H1 (cell line): ENCODE measurements around the gene ARHGEF39. TPM values are rescaled to one million over a fixed set of nuclear protein-coding genes. Genes with fewer than 3 reads are reported as not detected.

Experiments used
- ASH2L ChIP-seq: fragments of 200-600, 300-600 bp; sonication (generic); IDR thresholded peaks from one replicate; pipeline ENCODE4 v1.7.1; 2017; ENCODE audit warnings: low read length
- BCL11A ChIP-seq, 2 experiments: IDR thresholded peaks; one replicate each; pipeline ENCODE4 v1.6.1; 2011; ENCODE audit warnings: low read depth in 2 of 2, low read length in 2 of 2, mild to moderate bottlenecking in 2 of 2
- RAD21 ChIP-seq, 2 experiments: IDR thresholded peaks in 1 of 2; conservative IDR thresholded peaks in 1 of 2; 2 replicates each; pipeline ENCODE4 v1.6.1; 2011; ENCODE audit warnings: low read depth in 2 of 2, low read length in 2 of 2, improper control_type of control experiment in 1 of 2, inconsistent platforms in 1 of 2, mild to moderate bottlenecking in 1 of 2, moderate library complexity in 1 of 2
- polyA plus RNA-seq, 7 experiments: library from polyadenylated mRNA; depleted of rRNA in 3 of 7; stranded (reverse) in 5 of 7; unstranded in 2 of 7; fragments of >200 nt in 5 of 7; fragments of 200-250 nt in 2 of 7; gene quantifications; 1 replicate in 5 of 7; 2 replicates in 1 of 7; 4 replicates in 1 of 7; pipeline versions ENCODE4 v1.2.1 to v1.2.3, GENCODE V29; 2011 to 2013; ENCODE audit warnings: missing spikeins in 2 of 7, mixed read lengths in 2 of 7
- total RNA-seq: library from RNA; stranded (reverse); fragmentation: NEBNext Ultra II Directional; extraction: Animal tissue kit (Norgen Biotek cat#: 25700); gene quantifications from 2 replicates; pipeline ENCODE4 v1.2.1, GENCODE V29; 2021
- TF ChIP-seq, protein P1 (sequence below): IDR thresholded peaks from 2 replicates; pipeline ENCODE4 v1.6.1; 2012; ENCODE audit warnings: inconsistent platforms

The ARHGEF39 gene
- total and polyA plus RNA-seq, 2 of the 8 experiments (the other 6 are each of a cell fraction or from before 2014, with no cell fraction given), result 18.6 to 18.7 TPM

DNA sequence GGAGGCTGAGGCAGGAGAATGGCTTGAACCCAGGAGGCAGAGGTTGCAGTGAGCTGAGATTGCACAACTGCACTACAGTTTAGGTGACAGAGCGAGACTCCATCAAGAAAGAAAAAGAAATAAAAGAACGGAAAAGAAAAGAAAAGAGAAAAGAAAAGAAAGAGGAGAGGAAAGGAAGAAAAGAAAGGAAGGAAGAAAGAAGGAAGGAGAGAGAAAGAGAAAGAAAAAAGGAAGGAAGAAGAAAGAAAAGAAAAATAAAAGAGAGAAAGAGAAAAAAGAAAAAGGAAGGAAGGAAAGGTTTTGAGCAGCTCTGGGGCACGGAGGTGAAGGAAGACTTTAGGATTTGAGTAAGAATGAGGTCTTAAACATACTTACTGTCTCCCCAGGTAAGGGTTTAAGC, 48.6 kb upstream of the ARHGEF39 start (continued):
- TF ChIP-seq RAD21 (IDR thresholded peaks at IDR 0.05 in 1 of 2, conservative IDR thresholded peaks at IDR 0.05 in 1 of 2; ENCODE audit: low read depth in 2 of 2, low read length in 2 of 2) (no peak), ASH2L (no peak), BCL11A (IDR thresholded peaks at IDR 0.05; ENCODE audit: low read depth in 2 of 2, low read length in 2 of 2) (no peak)
- TF ChIP-seq, protein P1, sequence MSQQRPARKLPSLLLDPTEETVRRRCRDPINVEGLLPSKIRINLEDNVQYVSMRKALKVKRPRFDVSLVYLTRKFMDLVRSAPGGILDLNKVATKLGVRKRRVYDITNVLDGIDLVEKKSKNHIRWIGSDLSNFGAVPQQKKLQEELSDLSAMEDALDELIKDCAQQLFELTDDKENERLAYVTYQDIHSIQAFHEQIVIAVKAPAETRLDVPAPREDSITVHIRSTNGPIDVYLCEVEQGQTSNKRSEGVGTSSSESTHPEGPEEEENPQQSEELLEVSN, result no peak
